C4-2B (cell line): Measurements from ENCODE around the gene ITIH2.
"Not testable (repeated sequence)": the region's sequence is repeated elsewhere in the genome, so short reads cannot be mapped to it uniquely, and the experiment has no call there.

Experiments used
- H3K27ac ChIP-seq: fragments of 450-650 bp; 2 replicates; pipeline ENCODE4 v1.5.1; 2017
- ZFX ChIP-seq: fragments of 450-650 bp; IDR thresholded peaks from 2 replicates; pipeline ENCODE4 v1.6.1; 2017
- TF ChIP-seq, protein P1 (sequence below): fragments of 450-650 bp; conservative IDR thresholded peaks from 2 replicates; pipeline ENCODE4 v1.5.1; 2017; ENCODE audit warnings: mild to moderate bottlenecking

ITIH2 gene

DNA sequence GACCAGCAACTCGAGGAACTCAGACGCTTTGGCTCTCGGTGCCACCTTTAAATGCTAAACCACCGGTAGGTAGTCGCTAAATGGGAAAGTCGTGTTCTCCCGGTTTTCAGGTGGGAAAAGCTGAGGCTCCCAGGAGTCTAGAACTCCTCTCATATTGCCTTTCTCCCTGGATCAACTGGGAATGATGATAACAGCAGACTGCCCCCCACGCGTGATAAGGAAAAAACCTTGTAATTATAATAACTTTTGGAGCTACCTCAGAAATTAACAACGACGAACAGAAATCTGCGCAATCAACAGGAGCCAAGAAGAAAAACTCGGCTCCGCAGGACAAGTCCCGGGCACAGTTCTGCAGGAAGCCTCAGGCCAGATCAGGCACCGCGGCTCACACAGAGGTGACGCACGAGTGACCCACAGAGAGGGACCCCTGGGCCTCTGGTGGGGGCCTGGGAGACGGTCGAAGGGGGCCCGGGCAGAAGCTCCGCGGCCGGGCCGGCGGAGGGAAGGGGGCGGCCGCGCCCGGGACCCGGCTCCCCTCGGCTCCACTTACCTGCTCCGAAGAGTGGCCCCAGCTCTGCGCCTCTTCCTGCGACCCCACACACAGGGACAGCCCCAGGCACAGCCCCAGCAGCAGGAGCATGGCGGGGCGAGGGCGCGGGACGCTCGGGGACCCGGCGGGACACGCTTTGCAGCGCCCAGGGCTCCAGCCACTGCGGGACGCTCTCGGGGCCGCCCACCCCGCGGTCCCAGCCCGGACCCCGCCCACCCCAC lies 36.7 kb upstream of the ITIH2 start, which contains the start of gene ITIH5:
TSS of gene ITIH5 (minus strand) at position 714 of the 771 bp plus-strand sequence. CDS start at position 640, 74 bp downstream.
- H3K27ac ChIP-seq: no peak within 1 kb of the TSS
- TF ChIP-seq ZFX: no peak
- TF ChIP-seq, protein P1, sequence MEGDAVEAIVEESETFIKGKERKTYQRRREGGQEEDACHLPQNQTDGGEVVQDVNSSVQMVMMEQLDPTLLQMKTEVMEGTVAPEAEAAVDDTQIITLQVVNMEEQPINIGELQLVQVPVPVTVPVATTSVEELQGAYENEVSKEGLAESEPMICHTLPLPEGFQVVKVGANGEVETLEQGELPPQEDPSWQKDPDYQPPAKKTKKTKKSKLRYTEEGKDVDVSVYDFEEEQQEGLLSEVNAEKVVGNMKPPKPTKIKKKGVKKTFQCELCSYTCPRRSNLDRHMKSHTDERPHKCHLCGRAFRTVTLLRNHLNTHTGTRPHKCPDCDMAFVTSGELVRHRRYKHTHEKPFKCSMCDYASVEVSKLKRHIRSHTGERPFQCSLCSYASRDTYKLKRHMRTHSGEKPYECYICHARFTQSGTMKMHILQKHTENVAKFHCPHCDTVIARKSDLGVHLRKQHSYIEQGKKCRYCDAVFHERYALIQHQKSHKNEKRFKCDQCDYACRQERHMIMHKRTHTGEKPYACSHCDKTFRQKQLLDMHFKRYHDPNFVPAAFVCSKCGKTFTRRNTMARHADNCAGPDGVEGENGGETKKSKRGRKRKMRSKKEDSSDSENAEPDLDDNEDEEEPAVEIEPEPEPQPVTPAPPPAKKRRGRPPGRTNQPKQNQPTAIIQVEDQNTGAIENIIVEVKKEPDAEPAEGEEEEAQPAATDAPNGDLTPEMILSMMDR: no peak

DNA sequence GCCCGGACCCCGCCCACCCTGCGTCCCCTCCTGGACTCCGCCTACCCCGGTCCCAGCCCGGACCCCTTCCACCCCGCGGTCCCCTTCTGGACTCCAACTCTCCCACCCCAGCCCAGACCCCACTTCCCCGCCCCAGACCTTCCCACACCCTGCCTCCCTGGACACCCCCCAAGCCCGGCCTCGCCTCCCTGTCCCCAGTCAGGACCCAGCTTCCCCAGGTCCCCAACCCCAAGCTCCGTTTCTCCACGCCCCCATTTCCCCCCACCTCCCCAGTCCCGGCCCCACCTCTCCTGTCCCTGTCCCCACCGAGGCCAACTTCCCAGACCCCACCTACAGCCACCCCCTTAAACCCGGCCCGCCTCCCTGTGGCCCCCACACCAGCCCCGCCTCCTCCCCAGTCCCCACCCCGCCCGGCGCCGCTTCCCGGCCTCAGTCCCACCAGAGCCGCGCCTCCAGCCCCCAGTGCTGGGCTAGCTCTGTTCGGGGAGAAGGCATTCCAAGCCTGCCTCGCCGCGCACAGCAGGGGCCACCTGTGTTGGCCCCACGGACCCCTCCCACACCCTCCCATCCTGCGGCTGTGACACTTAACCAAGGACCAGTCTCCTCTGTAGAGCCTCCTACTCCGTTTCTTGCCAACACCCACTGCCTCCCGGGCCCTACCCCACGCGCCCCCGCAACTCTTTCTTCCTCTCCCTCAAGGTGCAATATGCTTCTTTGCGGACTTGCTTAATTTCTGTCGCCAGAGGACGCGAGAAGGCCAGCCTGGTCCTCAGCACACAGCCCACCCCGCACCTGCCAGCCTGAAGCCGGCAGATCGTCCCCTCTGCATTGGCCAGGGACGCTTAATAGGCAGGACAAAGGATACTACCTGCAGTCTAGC lies 35.6 kb upstream of the ITIH2 start:
- TF ChIP-seq, protein P1: no peak
- TF ChIP-seq ZFX: no peak

DNA sequence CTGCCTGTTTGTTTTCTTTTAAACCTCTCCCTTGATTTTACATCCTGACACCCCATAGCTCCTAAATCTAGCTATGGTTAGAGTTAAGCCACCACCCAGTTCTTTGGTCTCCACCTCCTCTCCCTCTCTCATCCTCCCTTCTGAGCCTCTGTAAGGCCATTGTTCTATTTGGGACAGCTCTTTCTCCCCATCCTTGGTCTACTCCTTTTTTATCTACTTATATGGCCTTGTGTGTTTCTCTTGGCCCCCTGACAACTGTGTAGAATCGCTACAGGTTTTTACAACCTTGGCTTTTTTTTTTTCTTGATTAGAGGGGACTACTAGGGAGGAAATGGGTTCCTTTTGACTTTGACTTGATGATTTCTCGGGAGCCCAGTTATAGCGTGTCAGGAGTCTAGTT lies 33.0 kb upstream of the ITIH2 start:
- TF ChIP-seq, protein P1: no peak
- TF ChIP-seq ZFX: no peak
- no peak overlapping the region for H3K27ac ChIP-seq

More for the DNA sequence above, 35.6 kb upstream of the ITIH2 start:
- H3K27ac ChIP-seq: no peak overlapping the region

DNA sequence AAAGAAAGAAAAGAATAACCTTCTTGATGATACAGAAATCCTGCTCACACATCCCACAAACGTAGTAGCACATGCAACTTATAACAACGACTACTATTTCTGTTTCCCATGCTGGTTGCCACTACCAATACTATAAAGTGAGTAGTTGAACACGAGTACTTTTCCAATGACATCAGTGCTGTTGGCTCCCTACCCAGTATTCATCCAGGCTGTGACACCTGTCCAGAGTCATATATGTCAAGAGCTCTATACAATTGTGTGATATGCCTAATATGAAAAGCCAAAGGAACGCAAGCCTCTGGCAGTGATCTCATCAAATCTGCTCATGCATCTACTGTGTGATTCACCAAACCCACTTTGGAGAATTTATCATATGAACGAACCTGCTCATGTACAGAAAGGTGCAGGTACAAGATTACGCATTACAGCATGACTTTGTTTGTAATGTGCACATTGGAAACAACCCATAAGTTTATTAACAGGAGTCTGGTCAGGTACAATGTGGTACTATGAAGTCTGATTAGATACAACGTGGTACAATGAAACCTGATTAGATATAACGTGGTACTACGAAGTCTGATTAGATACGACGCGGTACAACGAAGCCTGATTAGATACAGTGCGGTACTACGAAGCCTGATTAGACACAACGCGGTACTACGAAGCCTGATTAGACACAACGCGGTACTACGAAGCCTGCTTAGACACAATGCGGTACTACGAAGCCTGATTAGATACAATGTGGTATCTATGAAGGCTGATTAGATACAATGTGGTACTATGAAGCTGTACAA lies 30.6 kb upstream of the ITIH2 start:
- TF ChIP-seq, protein P1: no peak
- no peak for TF ChIP-seq ZFX
- no peak overlapping the region for H3K27ac ChIP-seq

DNA sequence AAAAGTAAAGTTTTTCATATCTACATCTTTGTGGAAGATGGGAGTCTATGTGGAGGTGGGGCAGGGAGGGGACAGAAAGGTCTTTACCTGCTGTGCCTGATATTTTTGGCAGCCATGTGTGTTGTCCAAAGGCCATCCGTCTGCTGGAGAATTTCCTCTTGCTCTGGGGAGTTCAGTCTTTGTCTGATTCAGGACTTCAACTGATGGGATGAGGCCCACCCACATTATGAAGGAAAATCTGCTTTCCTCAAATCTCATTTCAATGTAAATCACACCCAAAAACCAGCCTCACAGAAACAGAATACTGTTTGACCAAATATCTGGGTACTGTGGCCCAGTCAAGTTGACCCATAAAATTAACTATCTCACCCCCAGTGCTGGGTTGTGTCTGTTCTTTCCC lies 23.9 kb upstream of the ITIH2 start:
- TF ChIP-seq ZFX: no peak
- TF ChIP-seq, protein P1: no peak
- no peak overlapping the region for H3K27ac ChIP-seq

DNA sequence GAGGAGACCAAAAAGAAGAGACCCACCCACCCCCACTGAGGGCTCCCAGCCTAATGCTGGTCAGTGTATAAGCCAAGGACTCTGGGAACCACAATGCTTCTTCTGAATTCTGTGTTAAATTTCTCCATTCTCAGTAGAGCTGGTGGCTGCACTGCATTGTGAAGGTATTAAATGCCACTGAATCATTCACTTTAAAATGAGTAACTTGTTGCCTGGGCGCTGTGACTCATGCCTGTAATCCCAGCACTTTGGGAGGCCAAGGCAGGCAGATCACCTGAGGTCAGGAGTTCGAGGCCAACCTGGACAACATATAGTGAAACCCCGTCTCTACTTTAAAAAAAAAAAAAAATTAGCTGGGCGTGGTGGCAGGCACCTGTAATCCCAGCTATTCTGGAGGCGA lies 23.0 kb upstream of the ITIH2 start:
- H3K27ac ChIP-seq: not testable (repeated sequence)

DNA sequence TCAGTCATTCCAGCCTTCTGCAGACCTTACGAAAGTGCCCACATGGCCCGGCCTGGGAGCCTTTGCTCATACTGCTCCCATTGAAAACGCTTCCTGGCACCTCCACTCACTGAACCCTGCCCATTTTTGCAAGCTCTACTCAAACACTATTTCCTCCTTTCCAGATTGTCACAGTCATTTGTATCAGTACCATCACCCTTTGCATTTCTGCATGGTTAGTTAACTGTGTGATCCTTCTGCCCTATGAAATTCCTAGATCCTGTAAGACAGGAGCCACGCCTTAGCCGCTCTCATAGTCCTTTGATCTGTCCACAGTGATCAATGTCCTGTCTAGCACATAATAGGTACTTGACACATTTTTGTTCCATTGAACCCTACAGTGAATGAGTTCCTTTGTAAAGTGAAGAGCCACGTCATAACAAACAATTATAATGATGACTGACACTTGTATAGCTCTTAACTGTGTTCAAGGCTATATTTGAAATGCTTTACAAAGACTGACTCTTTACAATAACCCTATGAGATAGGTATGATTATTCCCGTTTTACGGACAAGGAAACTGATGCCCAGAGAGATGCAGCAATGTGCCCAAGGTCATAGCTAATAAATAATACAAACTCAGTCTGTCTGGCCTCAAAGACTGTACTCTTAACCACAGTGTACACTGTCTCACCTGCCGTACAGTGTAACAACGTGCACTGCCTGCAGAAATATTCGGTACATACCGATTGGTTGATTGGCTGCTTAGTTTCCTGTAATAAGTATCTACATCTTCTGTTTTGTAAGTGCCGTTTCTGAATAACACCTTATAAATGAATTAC lies 16.6 kb upstream of the ITIH2 start:
- H3K27ac ChIP-seq: no peak overlapping the region
- TF ChIP-seq, protein P1: no peak
